ENCODE results near the gene PER2. TPM values are rescaled to one million over a fixed set of nuclear protein-coding genes. Genes with fewer than 3 reads are reported as not detected.

PER2 gene
- total and polyA plus RNA-seq, 2 of the 13 experiments (the other 11 are each of a cell fraction or from before 2014, with no cell fraction given): 5.1 to 9.4 TPM

- TF ChIP-seq SMAD3 (CRISPR knock-in tag; IDR thresholded peaks at IDR 0.05) (peak; percentile 86), NR0B2 (CRISPR knock-in tag; IDR thresholded peaks at IDR 0.05) (no peak), ZNF883 (CRISPR knock-in tag; IDR thresholded peaks at IDR 0.05; ENCODE audit: not compliant biosample characterization) (no peak), TARDBP (CRISPR knock-in tag; IDR thresholded peaks at IDR 0.05) (no peak; the same call in 1 of the 2 replicates), CENPX (CRISPR knock-in tag; IDR thresholded peaks at IDR 0.05) (no peak), ZNF510 (CRISPR knock-in tag; IDR thresholded peaks at IDR 0.05; ENCODE audit: low read depth) (peak; percentile 65; the same call in 1 of the 2 replicates), MTERF4 (CRISPR knock-in tag; IDR thresholded peaks at IDR 0.05) (0 out of 2 replicates have a peak, but pooled peaks have one; percentile 17), MIER3 (CRISPR knock-in tag; IDR thresholded peaks at IDR 0.05; ENCODE audit: borderline replicate concordance) (peak; percentile 57; the same call in 1 of the 2 replicates), ISX (CRISPR knock-in tag; conservative IDR thresholded peaks at IDR 0.05) (no peak), TCF12 (IDR thresholded peaks at IDR 0.05) (no peak), TCF12 (CRISPR knock-in tag; IDR thresholded peaks at IDR 0.05) (no peak)
These were observed 25.0 kb downstream of the PER2 start (continued) for GRCh38 chr2:238263204-238264071.
